ENCODE results near the gene INHBB. TPM values are rescaled to one million over a fixed set of nuclear protein-coding genes. Genes with fewer than 3 reads are reported as not detected.

The INHBB gene
- total RNA-seq, 6 experiments from 2014 or later, result 0.37 to 15.9 (median 9.6) TPM

GRCh38 chr2:120376679-120377640 is 31.0 kb downstream of the INHBB start:
- Histone ChIP-seq H3K36me3 (no peaks in the 10 kb centered on the region), H3K27me3 (no peaks in the 10 kb centered on the region), H3K4me1 (no peaks in the 10 kb centered on the region), H3K27ac (no peak overlapping the region), H3K4me3 (no peak overlapping the region), H3K9me3 (no peaks in the 10 kb centered on the region)
- WGBS (ENCODE audit: insufficient coverage, low coverage, low lambda C conversion rate, missing lambda C conversion rate), result 55% methylated on average over 7 of the region's 19 CpGs
- no peak for DNase-seq
- intact Hi-C loops (cut with DNase I), result no loop called here
- no peak for ATAC-seq
- TF ChIP-seq CTCF (IDR thresholded peaks at IDR 0.05) (no peak), POLR2A (IDR thresholded peaks at IDR 0.05) (no peak)

- intact Hi-C loops (cut with DNase I), result no loop called here
- TF ChIP-seq POLR2A (IDR thresholded peaks at IDR 0.05) (no peak), CTCF (IDR thresholded peaks at IDR 0.05) (no peak)
- Histone ChIP-seq H3K9me3 (no peaks in the 10 kb centered on the region), H3K27ac (no peak overlapping the region), H3K4me3 (no peak overlapping the region), H3K27me3 (no peaks in the 10 kb centered on the region), H3K4me1 (no peaks in the 10 kb centered on the region), H3K36me3 (no peaks in the 10 kb centered on the region)
- WGBS (ENCODE audit: insufficient coverage, low coverage, low lambda C conversion rate, missing lambda C conversion rate), result 84% methylated on average over 2 of the region's 3 CpGs
- ATAC-seq (no peak), DNase-seq (no peak)
Observed at GRCh38 chr2:120378605-120379004, 32.7 kb downstream of the INHBB start.

GRCh38 chr2:120379916-120380893 is 34.3 kb downstream of the INHBB start:
- intact Hi-C loops (cut with DNase I), result no loop called here
- Histone ChIP-seq H3K36me3 (no peaks in the 10 kb centered on the region), H3K4me3 (no peak overlapping the region), H3K27ac (no peak overlapping the region), H3K27me3 (no peaks in the 10 kb centered on the region), H3K9me3 (no peaks in the 10 kb centered on the region), H3K4me1 (peaks cover 0 to 9% (median 0%) of the 10 kb centered on the region in 4 donors)
- WGBS (ENCODE audit: insufficient coverage, low coverage, low lambda C conversion rate, missing lambda C conversion rate), result 70% methylated on average over 12 of the region's 21 CpGs
- ATAC-seq (no peak), DNase-seq (no peak)
- TF ChIP-seq CTCF (IDR thresholded peaks at IDR 0.05) (no peak), POLR2A (IDR thresholded peaks at IDR 0.05) (no peak)

GRCh38 chr2:120381192-120381591 is 35.3 kb downstream of the INHBB start:
- Histone ChIP-seq H3K4me3 (no peak overlapping the region), H3K36me3 (no peaks in the 10 kb centered on the region), H3K27me3 (no peaks in the 10 kb centered on the region), H3K27ac (no peak overlapping the region), H3K9me3 (no peaks in the 10 kb centered on the region), H3K4me1 (peaks cover 0 to 11% (median 0%) of the 10 kb centered on the region in 4 donors)
- intact Hi-C loops (cut with DNase I), result no loop called here
- 71% methylated on average over 1 of the region's 6 CpGs for WGBS (ENCODE audit: insufficient coverage, low coverage, low lambda C conversion rate, missing lambda C conversion rate)
- TF ChIP-seq POLR2A (IDR thresholded peaks at IDR 0.05) (no peak), CTCF (IDR thresholded peaks at IDR 0.05) (no peak)
- no peak for DNase-seq
- no peak for ATAC-seq

Measured in right lobe of liver (tissue), 6 donors.